Pancreas (tissue), 10 donors: ENCODE measurements around the gene TBL2. TPM values are rescaled to one million over a fixed set of nuclear protein-coding genes. Genes with fewer than 3 reads are reported as not detected.
"Not testable (repeated sequence)": the region's sequence is repeated elsewhere in the genome, so short reads cannot be mapped to it uniquely, and the experiment has no call there.

Experiments used
- ATAC-seq, 4 donors: fragments of 200-7000 bp; cut with Tn5 transposase; one replicate each; pipeline versions ENCODE4 v1.8.0 to v1.9.1; 2020; ENCODE audit warnings: mild to moderate bottlenecking in 4 of 4, moderate library complexity in 4 of 4
- DNase-seq, 6 donors: peaks; one replicate each; pipeline ENCODE4 v3.0.0-alpha.2; 2020
- FAIRE-seq: peaks from 2 replicates; lab custom pipeline; 2012; peaks lifted over from hg19 to GRCh38; lab: Jason Lieb, UNC
- H3K27ac ChIP-seq, 4 donors: fragments of 200-600 bp; sonication (generic); 1 replicate in 3 of 4; 2 replicates in 1 of 4; pipeline versions ENCODE4 v1.5.0 to v1.8.0; 2020
- H3K27me3 ChIP-seq, 4 donors: fragments of 200-600 bp; one replicate each; pipeline ENCODE4 v1.8.0; 2021
- H3K36me3 ChIP-seq, 3 donors: fragments of 200-600 bp; sonication (generic) in 1 of 3; one replicate each; pipeline versions ENCODE4 v1.5.0 to v1.8.0; 2020 to 2021
- H3K4me1 ChIP-seq, 3 donors: fragments of 200-600 bp; one replicate each; pipeline ENCODE4 v1.8.0; 2021
- H3K4me3 ChIP-seq, 4 donors: fragments of 200-600 bp; sonication (generic) in 2 of 4; one replicate each; pipeline versions ENCODE4 v1.5.0 to v1.8.0; 2020 to 2021
- H3K9me3 ChIP-seq, 4 donors: fragments of 200-600 bp; one replicate each; pipeline ENCODE4 v1.8.0; 2021
- CTCF ChIP-seq, 4 donors: fragments of 200-600 bp; sonication (generic) in 3 of 4; IDR thresholded peaks; one replicate each; pipeline versions ENCODE4 v1.5.0 to v1.8.0; 2021; ENCODE audit warnings: antibody characterized with exemption in 4 of 4
- WGBS, 2 donors: extraction: QIAGEN DNeasy Blood & Tissue Kit; methylation state at CpG; one replicate each; pipeline ENCODE4 v1.1.7; 2013; 5-methylcytosine and 5-hydroxymethylcytosine counted together
- intact Hi-C, 3 donors: fragments of 100-400 bp; cut with DNase I; formaldehyde crosslinking; loops; one replicate each; pipeline versions ENCODE4 v1.11.1 to v1.14.2; 2022
- polyA plus RNA-seq, 2 donors: library from polyadenylated mRNA; stranded (reverse); fragments of 200-250 nt; gene quantifications; one replicate each; pipeline ENCODE4 v1.2.3, GENCODE V29; 2013
- total RNA-seq, 6 donors: library from RNA; stranded (reverse); fragmentation: NEBNext Ultra II Directional in 4 of 6; extraction: Animal tissue kit (Norgen Biotek cat#: 25700) in 4 of 6; gene quantifications; one replicate each; pipeline versions ENCODE4 v1.2.1 to v1.2.4, GENCODE V29; 2021 to 2023
- donor health status: healthy with polysubstance abuse.
- donor health status: DM: no; HTN: no; CAD: no; lungs with moderate emphysema.
- donor health status: DM: no; HTN: no; CAD: no.
- donor health status: control.
- donor health status: control.
- donor health status: Bipolar disorder and iron deficiency.
- donor health status: DM: yes; HTN: yes; CAD: no.
- donor health status: DM: no; HTN: no; CAD: no.
- donor health status: DM: no; HTN: no; CAD: no.
- donor health status: DM: yes; HTN: yes; CAD: no.

TBL2 gene
- total and polyA plus RNA-seq, 8 donors = 17.2 to 38.9 (median 27.0) TPM

GRCh38 chr7:73533742-73534141 lies 44.6 kb downstream of the TBL2 start:
- Histone ChIP-seq H3K27ac (no peak overlapping the region), H3K27me3 (no peaks in the 10 kb centered on the region), H3K9me3 (no peaks in the 10 kb centered on the region), H3K4me3 (no peak overlapping the region), H3K4me1 (no peaks in the 10 kb centered on the region), H3K36me3 (peaks cover 6 to 28% (median 16%) of the 10 kb centered on the region in 3 donors)
- no peak for FAIRE-seq
- TF ChIP-seq CTCF (IDR thresholded peaks at IDR 0.05) = no peak
- no peak for ATAC-seq
- intact Hi-C loops = no loop called here
- DNase-seq = peak in 1 of 6 donors; percentile 17
- WGBS, 2 donors = 87 to 90% methylated on average over 9 of the region's 9 CpGs

GRCh38 chr7:73532224-73532623 lies 46.2 kb downstream of the TBL2 start:
- Histone ChIP-seq H3K4me3 (no peak overlapping the region), H3K36me3 (peaks cover 0 to 13% (median 9%) of the 10 kb centered on the region in 3 donors), H3K27me3 (no peaks in the 10 kb centered on the region), H3K4me1 (no peaks in the 10 kb centered on the region), H3K9me3 (no peaks in the 10 kb centered on the region), H3K27ac (no peak overlapping the region)
- DNase-seq (peak in 1 of 6 donors; percentile 1), ATAC-seq (no peak), FAIRE-seq (no peak)
- TF ChIP-seq CTCF (IDR thresholded peaks at IDR 0.05) = no peak
- intact Hi-C loops = no loop called here
- WGBS, 2 donors = 95 to 96% methylated on average over 6 of the region's 6 CpGs

GRCh38 chr7:73530800-73531199 lies 47.6 kb downstream of the TBL2 start:
- no peaks in the 10 kb centered on the region for H3K27me3 ChIP-seq
- intact Hi-C loops = no loop called here

GRCh38 chr7:73526896-73527821 lies 51.2 kb downstream of the TBL2 start:
- FAIRE-seq = no peak
- no peaks in the 10 kb centered on the region for H3K9me3 ChIP-seq
- no peak for ATAC-seq
- no peak overlapping the region for H3K4me3 ChIP-seq
- no peaks in the 10 kb centered on the region for H3K36me3 ChIP-seq
- intact Hi-C loops = no loop called here
- DNase-seq = peak in 1 of 6 donors; percentile 6
- no peak for TF ChIP-seq CTCF (IDR thresholded peaks at IDR 0.05)
- H3K27me3 ChIP-seq = no peaks in the 10 kb centered on the region
- H3K27ac ChIP-seq = no peak overlapping the region
- WGBS, 2 donors = 76 to 89% methylated on average over 8 of the region's 8 CpGs
- no peaks in the 10 kb centered on the region for H3K4me1 ChIP-seq

More at GRCh38 chr7:73530800-73531199, 47.6 kb downstream of the TBL2 start:
- Histone ChIP-seq H3K27ac (no peak overlapping the region), H3K36me3 (peaks cover 0 to 2% (median 0%) of the 10 kb centered on the region in 3 donors), H3K4me1 (no peaks in the 10 kb centered on the region), H3K9me3 (no peaks in the 10 kb centered on the region), H3K4me3 (no peak overlapping the region)
- 94 to 98% methylated on average over 3 of the region's 3 CpGs for WGBS, 2 donors
- TF ChIP-seq CTCF (IDR thresholded peaks at IDR 0.05) = no peak
- DNase-seq (no peak), FAIRE-seq (no peak), ATAC-seq (no peak)

GRCh38 chr7:73526158-73526494 lies 52.3 kb downstream of the TBL2 start:
- FAIRE-seq, H3K4me1 ChIP-seq, H3K9me3 ChIP-seq, ATAC-seq, H3K27ac ChIP-seq, H3K36me3 ChIP-seq, intact Hi-C loops, H3K4me3 ChIP-seq, H3K27me3 ChIP-seq: not testable (repeated sequence)
- 53 to 71% methylated on average over 1 of the region's 1 CpG for WGBS, 2 donors
- peak in 1 of 6 donors; percentile 1 for DNase-seq
